ENCODE results near the gene TCEA2. TPM values are rescaled to one million over a fixed set of nuclear protein-coding genes. Genes with fewer than 3 reads are reported as not detected.

Gene TCEA2
- total and polyA plus RNA-seq, 9 of the 15 experiments (the other 6 are each of a cell fraction or from before 2014, with no cell fraction given) = 1.4 to 28.7 (median 5.4) TPM

DNA sequence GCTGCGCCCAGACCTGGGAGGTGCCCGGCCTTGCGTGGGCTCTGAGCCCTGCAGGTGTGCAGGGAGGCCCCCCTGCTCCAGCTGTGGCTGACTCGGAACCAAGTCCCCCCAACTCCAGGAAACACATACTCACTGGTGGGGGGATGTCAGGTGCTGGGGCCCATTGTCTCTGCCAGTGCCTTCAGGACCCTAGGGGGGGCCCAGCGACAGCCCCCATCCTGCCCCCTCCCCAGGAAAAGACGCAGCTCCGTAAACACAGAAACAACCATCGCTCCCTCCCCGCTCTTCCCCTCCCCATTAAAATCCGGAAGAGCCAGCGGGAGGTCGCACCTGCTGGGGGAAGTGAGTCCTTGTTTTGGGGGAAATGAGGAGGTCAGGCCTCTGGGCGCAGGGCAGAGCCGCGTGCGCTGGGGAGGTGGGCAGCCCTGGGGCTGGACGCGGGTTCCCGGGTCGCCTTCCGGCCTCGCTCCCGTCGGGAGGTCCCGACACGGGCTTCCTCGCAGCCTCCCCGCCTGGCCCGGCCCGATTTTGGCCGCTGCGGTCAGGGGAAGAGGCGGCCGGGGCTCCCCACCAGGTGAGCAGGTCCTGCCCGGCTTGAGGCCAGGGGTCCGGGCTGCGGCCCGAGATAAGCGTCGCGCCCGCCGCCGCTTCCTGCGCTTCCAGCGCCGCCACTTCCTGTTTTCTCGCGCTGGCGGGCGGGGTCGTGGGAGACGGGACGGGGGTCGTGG lies 20.8 kb upstream of the TCEA2 start (continued):
- TF ChIP-seq, protein P1, sequence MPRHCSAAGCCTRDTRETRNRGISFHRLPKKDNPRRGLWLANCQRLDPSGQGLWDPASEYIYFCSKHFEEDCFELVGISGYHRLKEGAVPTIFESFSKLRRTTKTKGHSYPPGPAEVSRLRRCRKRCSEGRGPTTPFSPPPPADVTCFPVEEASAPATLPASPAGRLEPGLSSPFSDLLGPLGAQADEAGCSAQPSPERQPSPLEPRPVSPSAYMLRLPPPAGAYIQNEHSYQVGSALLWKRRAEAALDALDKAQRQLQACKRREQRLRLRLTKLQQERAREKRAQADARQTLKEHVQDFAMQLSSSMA (CRISPR knock-in tag; IDR thresholded peaks at IDR 0.05) = no peak
- TF ChIP-seq RB1 (IDR thresholded peaks at IDR 0.05; ENCODE audit: low read depth) = peak; percentile 44; the same call in 1 of the 2 replicates
- TF ChIP-seq, protein P2, sequence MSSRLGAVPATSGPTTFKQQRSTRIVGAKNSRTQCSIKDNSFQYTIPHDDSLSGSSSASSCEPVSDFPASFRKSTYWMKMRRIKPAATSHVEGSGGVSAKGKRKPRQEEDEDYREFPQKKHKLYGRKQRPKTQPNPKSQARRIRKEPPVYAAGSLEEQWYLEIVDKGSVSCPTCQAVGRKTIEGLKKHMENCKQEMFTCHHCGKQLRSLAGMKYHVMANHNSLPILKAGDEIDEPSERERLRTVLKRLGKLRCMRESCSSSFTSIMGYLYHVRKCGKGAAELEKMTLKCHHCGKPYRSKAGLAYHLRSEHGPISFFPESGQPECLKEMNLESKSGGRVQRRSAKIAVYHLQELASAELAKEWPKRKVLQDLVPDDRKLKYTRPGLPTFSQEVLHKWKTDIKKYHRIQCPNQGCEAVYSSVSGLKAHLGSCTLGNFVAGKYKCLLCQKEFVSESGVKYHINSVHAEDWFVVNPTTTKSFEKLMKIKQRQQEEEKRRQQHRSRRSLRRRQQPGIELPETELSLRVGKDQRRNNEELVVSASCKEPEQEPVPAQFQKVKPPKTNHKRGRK (tag; IDR thresholded peaks at IDR 0.05) = no peak
- peak; percentile 75 for TF ChIP-seq HMGN3 (IDR thresholded peaks at IDR 0.05; ENCODE audit: borderline replicate concordance, extremely low read depth, insufficient read length, low read depth, low read length)
- peak; percentile 97 for TF ChIP-seq SPI1 (IDR thresholded peaks at IDR 0.05; ENCODE audit: borderline replicate concordance, low read depth, low read length)
- TF ChIP-seq, protein P3, sequence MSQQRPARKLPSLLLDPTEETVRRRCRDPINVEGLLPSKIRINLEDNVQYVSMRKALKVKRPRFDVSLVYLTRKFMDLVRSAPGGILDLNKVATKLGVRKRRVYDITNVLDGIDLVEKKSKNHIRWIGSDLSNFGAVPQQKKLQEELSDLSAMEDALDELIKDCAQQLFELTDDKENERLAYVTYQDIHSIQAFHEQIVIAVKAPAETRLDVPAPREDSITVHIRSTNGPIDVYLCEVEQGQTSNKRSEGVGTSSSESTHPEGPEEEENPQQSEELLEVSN (IDR thresholded peaks at IDR 0.05; ENCODE audit: borderline replicate concordance in 1 of 2, extremely low read depth in 1 of 2, insufficient read depth in 1 of 2, insufficient read length in 1 of 2, low read depth in 1 of 2, low read length in 1 of 2, poor library complexity in 1 of 2, severe bottlenecking in 1 of 2) = peak; percentile 56 to 93
- no peak for TF ChIP-seq KHSRP (IDR thresholded peaks at IDR 0.05)
- peak; percentile 23 for TF ChIP-seq SMAD1 (IDR thresholded peaks at IDR 0.05; ENCODE audit: low read depth, low read length, partially characterized antibody)
- TF ChIP-seq NFIC (IDR thresholded peaks at IDR 0.05) = peak; percentile 62
- TF ChIP-seq, protein P4, sequence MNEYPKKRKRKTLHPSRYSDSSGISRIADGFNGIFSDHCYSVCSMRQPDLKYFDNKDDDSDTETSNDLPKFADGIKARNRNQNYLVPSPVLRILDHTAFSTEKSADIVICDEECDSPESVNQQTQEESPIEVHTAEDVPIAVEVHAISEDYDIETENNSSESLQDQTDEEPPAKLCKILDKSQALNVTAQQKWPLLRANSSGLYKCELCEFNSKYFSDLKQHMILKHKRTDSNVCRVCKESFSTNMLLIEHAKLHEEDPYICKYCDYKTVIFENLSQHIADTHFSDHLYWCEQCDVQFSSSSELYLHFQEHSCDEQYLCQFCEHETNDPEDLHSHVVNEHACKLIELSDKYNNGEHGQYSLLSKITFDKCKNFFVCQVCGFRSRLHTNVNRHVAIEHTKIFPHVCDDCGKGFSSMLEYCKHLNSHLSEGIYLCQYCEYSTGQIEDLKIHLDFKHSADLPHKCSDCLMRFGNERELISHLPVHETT (CRISPR knock-in tag; conservative IDR thresholded peaks at IDR 0.05 in 1 of 2, IDR thresholded peaks at IDR 0.05 in 1 of 2) = no peak
- TF ChIP-seq FOXA1 (IDR thresholded peaks at IDR 0.05; ENCODE audit: borderline replicate concordance) = no peak
- no peak for TF ChIP-seq GTF2F1 (IDR thresholded peaks at IDR 0.05; ENCODE audit: low read depth, low read length)
